ENCODE results near the gene PAPLN.

The PAPLN gene

GRCh38 chr14:73258845-73259611, 21.7 kb downstream of the PAPLN start:
- H3K4me3 ChIP-seq (IDR thresholded peaks at IDR 0.05; ENCODE audit: insufficient read depth, low read depth, low read length): no peak overlapping the region
- H3K27ac ChIP-seq: no peak overlapping the region
- H3K36me3 ChIP-seq (ENCODE audit: insufficient read depth): no peaks in the 10 kb centered on the region
- H3K79me2 ChIP-seq (ENCODE audit: insufficient read depth, low read depth): no peaks in the 10 kb centered on the region
- H3K4me1 ChIP-seq (ENCODE audit: low read depth, poor library complexity, severe bottlenecking): no peaks in the 10 kb centered on the region
- no peaks in the 10 kb centered on the region for H3K27me3 ChIP-seq (ENCODE audit: insufficient read depth, low read depth)
- no peak overlapping the region for H2AFZ ChIP-seq (ENCODE audit: low read depth)
- no peak for TF ChIP-seq CTCF (conservative IDR thresholded peaks at IDR 0.05; ENCODE audit: low read depth, low read length)
- no peak overlapping the region for H3K9ac ChIP-seq
- H3K4me2 ChIP-seq: no peak overlapping the region
- H4K20me1 ChIP-seq (ENCODE audit: insufficient read depth): no peaks in the 10 kb centered on the region

GRCh38 chr14:73259837-73260236, 22.5 kb downstream of the PAPLN start:
- Histone ChIP-seq H3K27me3 (ENCODE audit: insufficient read depth, low read depth) (no peaks in the 10 kb centered on the region), H4K20me1 (ENCODE audit: insufficient read depth) (no peaks in the 10 kb centered on the region), H3K4me2 (no peak overlapping the region), H3K27ac (no peak overlapping the region), H3K4me3 (IDR thresholded peaks at IDR 0.05; ENCODE audit: insufficient read depth, low read depth, low read length) (no peak overlapping the region), H3K9ac (no peak overlapping the region), H3K4me1 (ENCODE audit: low read depth, poor library complexity, severe bottlenecking) (no peaks in the 10 kb centered on the region), H3K36me3 (ENCODE audit: insufficient read depth) (no peaks in the 10 kb centered on the region), H3K79me2 (ENCODE audit: insufficient read depth, low read depth) (no peaks in the 10 kb centered on the region), H2AFZ (ENCODE audit: low read depth) (no peak overlapping the region)
- TF ChIP-seq CTCF (conservative IDR thresholded peaks at IDR 0.05; ENCODE audit: low read depth, low read length): no peak

GRCh38 chr14:73260574-73260973, 23.3 kb downstream of the PAPLN start:
- Histone ChIP-seq H3K27me3 (ENCODE audit: insufficient read depth, low read depth) (no peaks in the 10 kb centered on the region), H3K36me3 (ENCODE audit: insufficient read depth) (no peaks in the 10 kb centered on the region)
- no peak for TF ChIP-seq CTCF (conservative IDR thresholded peaks at IDR 0.05; ENCODE audit: low read depth, low read length)

GRCh38 chr14:73261075-73261474, 23.8 kb downstream of the PAPLN start:
- H3K4me2 ChIP-seq: no peak overlapping the region
- no peak overlapping the region for H3K4me3 ChIP-seq (IDR thresholded peaks at IDR 0.05; ENCODE audit: insufficient read depth, low read depth, low read length)
- TF ChIP-seq CTCF (conservative IDR thresholded peaks at IDR 0.05; ENCODE audit: low read depth, low read length): no peak
- no peaks in the 10 kb centered on the region for H4K20me1 ChIP-seq (ENCODE audit: insufficient read depth)
- H3K9ac ChIP-seq: no peak overlapping the region
- no peaks in the 10 kb centered on the region for H3K36me3 ChIP-seq (ENCODE audit: insufficient read depth)
- H3K27ac ChIP-seq: no peak overlapping the region
- H3K27me3 ChIP-seq (ENCODE audit: insufficient read depth, low read depth): no peaks in the 10 kb centered on the region
- H3K4me1 ChIP-seq (ENCODE audit: low read depth, poor library complexity, severe bottlenecking): no peaks in the 10 kb centered on the region
- H2AFZ ChIP-seq (ENCODE audit: low read depth): no peak overlapping the region
- no peaks in the 10 kb centered on the region for H3K79me2 ChIP-seq (ENCODE audit: insufficient read depth, low read depth)

More at GRCh38 chr14:73260574-73260973, 23.3 kb downstream of the PAPLN start:
- Histone ChIP-seq H3K27ac (no peak overlapping the region), H4K20me1 (ENCODE audit: insufficient read depth) (no peaks in the 10 kb centered on the region), H3K4me1 (ENCODE audit: low read depth, poor library complexity, severe bottlenecking) (no peaks in the 10 kb centered on the region), H3K79me2 (ENCODE audit: insufficient read depth, low read depth) (no peaks in the 10 kb centered on the region), H2AFZ (ENCODE audit: low read depth) (no peak overlapping the region), H3K4me2 (no peak overlapping the region), H3K4me3 (IDR thresholded peaks at IDR 0.05; ENCODE audit: insufficient read depth, low read depth, low read length) (no peak overlapping the region), H3K9ac (no peak overlapping the region)

Data from KMS-11 (cell line).